Brain microvascular endothelial cell (primary cell): ENCODE data around the gene MOXD1.

ENCODE experiments used
- DNase-seq: peaks from one replicate; pipeline ENCODE4 v3.0.0-alpha.2; 2020
- H3K27ac ChIP-seq: fragments of 250-450 bp; sonication (Bioruptor Pico); 2 replicates; pipeline ENCODE4 v1.5.1; 2020; ENCODE audit warnings: mild to moderate bottlenecking, moderate library complexity
- H3K27me3 ChIP-seq: fragments of 250-450 bp; sonication (Bioruptor Pico); replicated peaks from 2 replicates; pipeline ENCODE4 v1.5.1; 2020; ENCODE audit warnings: mild to moderate bottlenecking
- H3K36me3 ChIP-seq: fragments of 250-450 bp; sonication (Bioruptor Pico); replicated peaks from 2 replicates; pipeline ENCODE4 v1.5.1; 2020; ENCODE audit warnings: mild to moderate bottlenecking
- H3K4me3 ChIP-seq: 2 replicates; pipeline ENCODE4 v1.5.1; 2011; ENCODE audit warnings: low read depth, mild to moderate bottlenecking, control low read depth, low read length, moderate library complexity
- CTCF ChIP-seq: IDR thresholded peaks from 2 replicates; pipeline ENCODE4 v1.5.1; 2011; ENCODE audit warnings: low read depth, mild to moderate bottlenecking, moderate library complexity, low read length, control low read depth, inconsistent platforms; ENCODE audit errors: missing control alignments
- in situ Hi-C: cut with HindIII; loops from 2 replicates; pipeline ENCODE4 v1.10.0; 2017; ENCODE audit warnings: low sequenced_read_pairs, low pct_ligation_motif_present

The MOXD1 gene

DNA sequence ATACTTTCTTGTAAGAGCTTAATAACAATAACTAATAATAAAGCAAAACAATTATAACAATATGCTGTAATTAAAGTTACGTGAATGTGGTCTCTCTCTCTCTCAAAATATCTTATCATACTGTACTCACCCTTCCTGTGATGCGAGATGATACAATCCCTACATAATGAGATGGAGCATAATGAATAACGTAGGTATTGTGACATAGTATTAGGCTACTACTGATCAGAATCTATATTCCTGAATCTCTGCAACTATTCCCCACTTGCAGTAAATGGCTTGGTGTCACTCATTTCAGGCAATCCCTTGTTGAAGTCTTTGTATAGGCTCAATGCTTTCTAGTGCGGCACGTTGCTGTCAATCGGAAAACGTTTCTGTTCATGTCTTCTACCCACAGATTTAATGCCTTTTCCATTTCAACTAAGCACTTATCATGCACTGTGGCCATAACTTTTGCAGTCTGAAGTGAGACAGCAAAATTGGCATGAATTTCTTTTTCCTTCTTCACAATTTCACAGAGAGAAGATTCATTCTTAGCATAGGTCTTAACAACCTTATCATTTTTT lies 32.3 kb downstream of the MOXD1 start:
- Histone ChIP-seq H3K4me3 (no peak overlapping the region), H3K27me3 (no peaks in the 10 kb centered on the region), H3K27ac (peak overlapping the region; percentile 6), H3K36me3 (no peaks in the 10 kb centered on the region)
- in situ Hi-C loops = no loop called here
- DNase-seq = no peak
- no peak for TF ChIP-seq CTCF

- no peaks in the 10 kb centered on the region for H3K36me3 ChIP-seq
- no peaks in the 10 kb centered on the region for H3K27me3 ChIP-seq
- in situ Hi-C loops = no loop called here
- no peak for TF ChIP-seq CTCF
- no peak for DNase-seq
- H3K4me3 ChIP-seq = no peak overlapping the region
- no peak overlapping the region for H3K27ac ChIP-seq
Observed at GRCh38 chr6:132365281-132365907, 35.9 kb downstream of the MOXD1 start.

DNA sequence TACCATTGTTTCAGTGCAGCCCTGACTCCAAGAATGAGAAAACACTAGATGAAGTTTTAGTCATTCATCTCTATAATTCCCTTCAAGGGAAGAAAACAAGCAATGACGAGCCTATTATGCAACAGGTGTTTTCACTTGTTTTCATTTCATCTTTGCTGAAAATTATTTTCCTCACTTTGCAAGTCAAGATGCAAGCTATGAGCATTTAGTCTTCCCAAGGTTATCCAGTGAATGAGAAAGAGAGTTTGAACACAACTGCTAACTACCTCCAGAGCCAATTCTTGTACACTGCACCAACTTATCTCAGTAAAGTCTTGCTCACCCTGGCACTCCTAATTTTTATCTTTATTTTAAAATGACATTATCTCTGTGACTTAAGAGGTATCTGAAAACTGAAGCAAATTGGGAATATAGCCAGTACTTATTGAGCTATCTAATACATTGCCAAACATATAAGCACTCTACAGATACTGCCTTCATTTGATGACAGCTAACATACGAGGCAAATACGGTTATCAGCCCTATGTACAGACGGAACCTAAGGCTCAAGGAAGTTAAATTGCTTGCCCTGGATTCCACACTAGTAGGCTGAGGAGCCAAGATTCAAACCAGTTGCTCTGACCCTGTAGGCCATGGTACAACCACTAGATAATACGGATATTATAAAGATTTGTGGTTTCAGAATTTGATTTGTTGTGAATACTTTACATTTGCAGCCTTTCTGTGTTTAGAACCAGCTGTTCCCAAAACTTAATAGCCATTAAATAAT lies 36.8 kb downstream of the MOXD1 start:
- H3K4me3 ChIP-seq = no peak overlapping the region
- no peak for DNase-seq
- H3K27ac ChIP-seq = no peak overlapping the region
- no peaks in the 10 kb centered on the region for H3K36me3 ChIP-seq
- in situ Hi-C loops = no loop called here
- no peak for TF ChIP-seq CTCF
- no peaks in the 10 kb centered on the region for H3K27me3 ChIP-seq

- Histone ChIP-seq H3K27ac (no peak overlapping the region), H3K36me3 (no peaks in the 10 kb centered on the region), H3K4me3 (no peak overlapping the region), H3K27me3 (no peaks in the 10 kb centered on the region)
- no peak for DNase-seq
- in situ Hi-C loops = no loop called here
- TF ChIP-seq CTCF = no peak
Observed at GRCh38 chr6:132362442-132363185, 38.7 kb downstream of the MOXD1 start.

GRCh38 chr6:132361101-132361500 lies 40.2 kb downstream of the MOXD1 start:
- Histone ChIP-seq H3K4me3 (no peak overlapping the region), H3K36me3 (no peaks in the 10 kb centered on the region), H3K27ac (no peak overlapping the region), H3K27me3 (no peaks in the 10 kb centered on the region)
- in situ Hi-C loops = no loop called here
- TF ChIP-seq CTCF = no peak
- DNase-seq = no peak
